Measurements from ENCODE around the gene RNU6-9. TPM values are rescaled to one million over a fixed set of nuclear protein-coding genes. Genes with fewer than 3 reads are reported as not detected.

RNU6-9 gene
- total RNA-seq, 3 donors from 2014 or later (not counting 1 experiment from before 2014, with no cell fraction given) = not detected

DNA sequence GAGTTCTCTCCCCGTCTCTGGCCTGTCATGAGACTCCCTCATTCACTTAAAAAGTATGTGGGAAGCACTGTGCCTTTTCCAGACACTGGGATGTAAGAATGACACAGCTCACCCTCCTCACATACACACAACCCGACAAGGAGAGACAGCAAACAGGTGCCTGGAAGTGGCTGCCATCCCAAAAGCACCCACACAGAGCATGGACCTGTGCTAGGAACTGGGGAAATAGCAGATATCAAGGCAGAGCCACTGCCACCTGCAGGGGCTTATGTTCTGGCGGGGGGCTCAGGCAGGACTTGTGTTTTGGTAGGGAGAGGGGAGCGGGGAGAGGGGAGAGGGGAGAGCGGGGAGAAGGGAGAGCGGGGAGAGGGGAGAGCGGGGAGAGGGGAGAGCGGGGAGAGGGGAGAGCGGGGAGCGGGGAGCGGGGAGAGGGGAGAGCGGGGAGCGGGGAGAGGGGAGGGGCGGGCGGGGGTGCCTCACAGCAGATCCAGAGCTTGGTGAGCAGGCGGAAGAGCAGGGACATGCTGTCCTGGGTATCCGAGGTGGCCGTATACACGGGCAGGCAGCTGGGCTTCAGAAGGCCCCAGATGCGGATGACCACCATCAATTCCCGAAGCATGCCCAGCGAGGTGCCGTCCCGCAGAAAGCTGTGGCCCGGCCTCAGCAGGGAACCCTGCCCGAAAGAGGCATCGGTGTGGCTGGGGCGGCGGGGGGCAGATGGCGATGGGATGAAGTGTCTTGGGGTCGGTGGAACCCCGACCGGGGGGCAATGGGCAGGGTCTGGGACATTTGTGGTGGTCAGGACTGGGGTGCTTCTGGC, 21.6 kb upstream of the RNU6-9 start:
- DNase-seq (peak in 1 of 2 donors; percentile 69), ATAC-seq (no peak)
- no peaks in the 10 kb centered on the region for H3K36me3 Mint-ChIP-seq
- no peak overlapping the region for H3K4me3 ChIP-seq (ENCODE audit: low read length)
- no peaks in the 10 kb centered on the region for H3K9me3 ChIP-seq (ENCODE audit: control insufficient read depth, insufficient read depth, low read length)
- TF ChIP-seq, protein P1, sequence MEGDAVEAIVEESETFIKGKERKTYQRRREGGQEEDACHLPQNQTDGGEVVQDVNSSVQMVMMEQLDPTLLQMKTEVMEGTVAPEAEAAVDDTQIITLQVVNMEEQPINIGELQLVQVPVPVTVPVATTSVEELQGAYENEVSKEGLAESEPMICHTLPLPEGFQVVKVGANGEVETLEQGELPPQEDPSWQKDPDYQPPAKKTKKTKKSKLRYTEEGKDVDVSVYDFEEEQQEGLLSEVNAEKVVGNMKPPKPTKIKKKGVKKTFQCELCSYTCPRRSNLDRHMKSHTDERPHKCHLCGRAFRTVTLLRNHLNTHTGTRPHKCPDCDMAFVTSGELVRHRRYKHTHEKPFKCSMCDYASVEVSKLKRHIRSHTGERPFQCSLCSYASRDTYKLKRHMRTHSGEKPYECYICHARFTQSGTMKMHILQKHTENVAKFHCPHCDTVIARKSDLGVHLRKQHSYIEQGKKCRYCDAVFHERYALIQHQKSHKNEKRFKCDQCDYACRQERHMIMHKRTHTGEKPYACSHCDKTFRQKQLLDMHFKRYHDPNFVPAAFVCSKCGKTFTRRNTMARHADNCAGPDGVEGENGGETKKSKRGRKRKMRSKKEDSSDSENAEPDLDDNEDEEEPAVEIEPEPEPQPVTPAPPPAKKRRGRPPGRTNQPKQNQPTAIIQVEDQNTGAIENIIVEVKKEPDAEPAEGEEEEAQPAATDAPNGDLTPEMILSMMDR (IDR thresholded peaks at IDR 0.05) = no peak
- peaks cover 0 to 14% of the 10 kb centered on the region in 2 donors for H3K4me1 Mint-ChIP-seq
- H3K27me3 Mint-ChIP-seq (ENCODE audit: low read depth in 2 of 2) = no peaks in the 10 kb centered on the region
- H3K27ac ChIP-seq (ENCODE audit: low read length) = no peak overlapping the region
- intact Hi-C loops (cut with micrococcal nuclease) = no loop called here
- H3K27me3 ChIP-seq (ENCODE audit: control insufficient read depth, insufficient read depth, low read length) = no peaks in the 10 kb centered on the region
- H3K4me1 ChIP-seq (ENCODE audit: control insufficient read depth, insufficient read depth, low read length) = peaks cover 20% of the 10 kb centered on the region
- 96% methylated on average over 21 of the region's 33 CpGs for WGBS (ENCODE audit: insufficient coverage)
- H3K4me3 Mint-ChIP-seq = peak overlapping the region; percentile 31
- H3K9me3 Mint-ChIP-seq = no peaks in the 10 kb centered on the region
- peak overlapping the region in 1 of 2 donors; percentile 70 for H3K27ac Mint-ChIP-seq
- H3K36me3 ChIP-seq (ENCODE audit: control insufficient read depth, insufficient read depth, low read length) = peaks cover 18% of the 10 kb centered on the region

DNA sequence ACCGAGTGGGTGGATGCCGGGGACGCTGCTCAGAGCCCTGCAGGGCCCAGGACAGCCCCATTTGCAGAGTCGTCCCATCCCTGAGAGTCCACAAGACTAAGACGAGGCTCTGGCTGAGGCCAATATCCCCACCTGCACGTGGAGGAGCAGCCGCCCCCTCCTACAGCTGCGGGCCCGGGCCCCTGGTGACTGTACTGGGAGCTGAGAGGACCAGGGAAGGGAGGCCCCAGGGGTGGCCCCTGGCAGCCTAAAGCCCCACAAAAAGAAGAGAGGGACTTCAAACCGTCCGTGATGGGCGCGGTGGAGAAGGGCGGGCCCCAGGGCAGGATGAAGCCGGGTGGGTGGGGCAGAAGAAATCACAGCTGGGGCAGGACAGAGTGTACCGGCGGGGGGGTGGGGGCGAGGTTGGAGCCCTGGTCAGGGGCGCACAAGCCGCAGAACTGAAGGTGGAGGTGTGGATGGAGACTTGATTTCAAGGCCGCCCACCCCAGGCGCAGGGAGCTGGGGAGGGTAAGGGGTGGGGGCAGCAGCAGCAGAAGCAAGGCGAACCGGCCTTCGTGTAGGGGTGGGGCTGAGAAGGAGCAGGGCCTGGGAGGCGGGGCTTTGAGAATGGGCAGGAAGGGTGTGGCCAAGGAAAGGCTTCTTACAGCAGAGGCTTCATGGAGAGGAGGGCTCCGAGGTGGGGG, 20.9 kb upstream of the RNU6-9 start:
- ATAC-seq = peak; percentile 60 to 77 (median 71)

DNA sequence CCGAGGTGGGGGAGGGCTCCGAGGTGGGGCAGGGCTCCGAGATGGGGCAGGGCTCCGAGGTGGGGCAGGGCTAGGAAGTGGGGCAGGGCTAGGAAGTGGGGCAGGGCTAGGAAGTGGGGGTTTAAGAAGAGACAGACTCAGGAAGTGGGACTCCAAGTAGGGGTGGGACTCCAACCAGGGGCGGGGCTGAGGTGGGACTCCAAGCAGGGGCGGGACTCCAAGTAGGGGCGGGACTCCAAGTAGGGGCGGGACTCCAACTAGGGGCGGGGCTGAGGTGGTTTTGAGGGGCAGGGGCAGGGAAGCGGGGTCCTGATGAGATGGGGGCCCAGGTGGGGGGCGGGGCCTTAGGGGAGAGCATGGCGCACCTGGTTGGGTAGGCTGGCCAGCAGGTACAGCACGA, 20.2 kb upstream of the RNU6-9 start:
- peaks cover 20% of the 10 kb centered on the region for H3K4me1 ChIP-seq (ENCODE audit: control insufficient read depth, insufficient read depth, low read length)
- peaks cover 12% of the 10 kb centered on the region for H3K36me3 ChIP-seq (ENCODE audit: control insufficient read depth, insufficient read depth, low read length)
- no peak overlapping the region for H3K27ac ChIP-seq (ENCODE audit: low read length)
- H3K27me3 Mint-ChIP-seq (ENCODE audit: low read depth in 2 of 2) = no peaks in the 10 kb centered on the region
- peak in 1 of 2 donors; percentile 92 for DNase-seq
- peak overlapping the region; percentile 56 for H3K4me3 Mint-ChIP-seq
- no peaks in the 10 kb centered on the region for H3K9me3 ChIP-seq (ENCODE audit: control insufficient read depth, insufficient read depth, low read length)
- no peak overlapping the region for H3K4me3 ChIP-seq (ENCODE audit: low read length)
- intact Hi-C loops (cut with micrococcal nuclease) = no loop called here
- ATAC-seq = peak; percentile 80 to 91 (median 88)
- H3K27me3 ChIP-seq (ENCODE audit: control insufficient read depth, insufficient read depth, low read length) = no peaks in the 10 kb centered on the region
- WGBS (ENCODE audit: insufficient coverage) = 78% methylated on average over 10 of the region's 13 CpGs
- no peaks in the 10 kb centered on the region for H3K9me3 Mint-ChIP-seq
- peaks cover 0 to 9% of the 10 kb centered on the region in 2 donors for H3K4me1 Mint-ChIP-seq
- TF ChIP-seq, protein P1 (IDR thresholded peaks at IDR 0.05) = no peak
- H3K27ac Mint-ChIP-seq = peak overlapping the region; percentile 48 to 70
- no peaks in the 10 kb centered on the region for H3K36me3 Mint-ChIP-seq

More for the DNA sequence above, 20.9 kb upstream of the RNU6-9 start:
- peaks cover 19% of the 10 kb centered on the region for H3K36me3 ChIP-seq (ENCODE audit: control insufficient read depth, insufficient read depth, low read length)
- H3K27me3 ChIP-seq (ENCODE audit: control insufficient read depth, insufficient read depth, low read length) = no peaks in the 10 kb centered on the region
- peaks cover 0 to 12% of the 10 kb centered on the region in 2 donors for H3K4me1 Mint-ChIP-seq
- peaks cover 20% of the 10 kb centered on the region for H3K4me1 ChIP-seq (ENCODE audit: control insufficient read depth, insufficient read depth, low read length)
- H3K27ac ChIP-seq (ENCODE audit: low read length) = no peak overlapping the region
- H3K9me3 ChIP-seq (ENCODE audit: control insufficient read depth, insufficient read depth, low read length) = no peaks in the 10 kb centered on the region
- DNase-seq = peak in 1 of 2 donors; percentile 94
- H3K4me3 Mint-ChIP-seq = peak overlapping the region; percentile 17
- no peak overlapping the region for H3K4me3 ChIP-seq (ENCODE audit: low read length)
- no peaks in the 10 kb centered on the region for H3K9me3 Mint-ChIP-seq
- intact Hi-C loops (cut with micrococcal nuclease) = no loop called here
- no peaks in the 10 kb centered on the region for H3K27me3 Mint-ChIP-seq (ENCODE audit: low read depth in 2 of 2)
- no peaks in the 10 kb centered on the region for H3K36me3 Mint-ChIP-seq
- TF ChIP-seq, protein P1 (IDR thresholded peaks at IDR 0.05) = no peak
- WGBS (ENCODE audit: insufficient coverage) = 68% methylated on average over 27 of the region's 27 CpGs
- H3K27ac Mint-ChIP-seq = peak overlapping the region; percentile 48 to 70

Measured in natural killer cell (primary cell).